ENCODE results near the gene SLC39A13.

GRCh38 chr11:47398551-47398950, 9.8 kb upstream of the SLC39A13 start:
- no peak for TF ChIP-seq REST (IDR thresholded peaks at IDR 0.05; ENCODE audit: insufficient read depth in 1 of 2, low read depth in 2 of 2, low read length in 2 of 2)
- TF ChIP-seq POLR2AphosphoS5 (IDR thresholded peaks at IDR 0.05; ENCODE audit: low read depth, low read length), result no peak
- TF ChIP-seq TAF1 (IDR thresholded peaks at IDR 0.05; ENCODE audit: borderline replicate concordance, insufficient read depth, low read length), result no peak
- no peak for TF ChIP-seq FOXP2 (optimal IDR thresholded peaks at IDR 0.05; ENCODE audit: borderline replicate concordance, extremely low read depth, extremely low read length, insufficient read depth)

Data from PFSK-1 (cell line).